Measurements from ENCODE around the gene SPARC.

DNA sequence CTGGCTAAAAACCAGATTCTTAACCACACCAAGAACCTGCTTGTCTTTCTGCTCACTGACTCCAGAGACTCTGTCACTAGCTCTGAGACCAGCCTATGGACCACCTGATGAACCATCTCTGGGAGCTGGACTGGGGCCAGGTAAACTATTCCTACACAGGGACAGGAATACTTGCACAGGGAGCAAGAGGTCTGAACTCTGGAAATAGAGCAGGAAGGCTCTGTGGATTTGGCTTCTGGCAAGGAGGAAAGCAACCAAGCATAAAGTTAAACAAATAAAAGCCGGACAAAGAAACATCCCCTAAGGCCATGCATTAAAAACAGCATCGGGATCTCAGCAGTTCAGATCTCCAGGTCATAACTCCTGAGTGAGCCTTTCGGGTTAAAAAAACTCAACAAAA is 5.6 kb upstream of the SPARC start:
- TF ChIP-seq, protein P1, sequence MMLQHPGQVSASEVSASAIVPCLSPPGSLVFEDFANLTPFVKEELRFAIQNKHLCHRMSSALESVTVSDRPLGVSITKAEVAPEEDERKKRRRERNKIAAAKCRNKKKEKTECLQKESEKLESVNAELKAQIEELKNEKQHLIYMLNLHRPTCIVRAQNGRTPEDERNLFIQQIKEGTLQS (CRISPR knock-in tag; conservative IDR thresholded peaks at IDR 0.05), result no peak
- no peak for TF ChIP-seq FOXJ3 (CRISPR knock-in tag; IDR thresholded peaks at IDR 0.05; ENCODE audit: borderline replicate concordance)
